Suppressor macrophage (primary cell): ENCODE measurements around the gene GIPC1.

Experiments
- DNase-seq, 4 experiments: peaks; one replicate each; pipeline ENCODE4 v3.0.0-alpha.2; 2020 to 2022

GIPC1 gene

DNA sequence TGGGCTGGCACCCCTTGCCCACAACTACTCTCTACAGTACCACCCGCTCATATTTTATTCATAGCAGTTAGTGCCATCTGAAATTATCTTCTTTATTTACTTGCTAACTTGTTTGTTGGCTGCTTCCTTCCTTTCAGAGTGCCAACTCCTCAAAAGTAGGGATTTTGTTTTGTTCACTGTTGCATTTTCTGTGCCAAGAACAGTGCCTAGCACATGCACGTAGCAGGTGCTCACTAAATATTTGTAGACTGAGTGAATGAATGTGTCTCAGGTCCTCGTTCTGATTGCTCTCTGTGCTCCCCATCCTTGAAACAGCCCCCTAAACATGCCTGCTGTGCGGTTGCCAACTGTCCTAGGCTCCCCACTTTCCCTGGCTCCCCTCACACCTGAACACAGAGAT, 1.5 kb downstream of the GIPC1 start:
- no peak for DNase-seq

DNA sequence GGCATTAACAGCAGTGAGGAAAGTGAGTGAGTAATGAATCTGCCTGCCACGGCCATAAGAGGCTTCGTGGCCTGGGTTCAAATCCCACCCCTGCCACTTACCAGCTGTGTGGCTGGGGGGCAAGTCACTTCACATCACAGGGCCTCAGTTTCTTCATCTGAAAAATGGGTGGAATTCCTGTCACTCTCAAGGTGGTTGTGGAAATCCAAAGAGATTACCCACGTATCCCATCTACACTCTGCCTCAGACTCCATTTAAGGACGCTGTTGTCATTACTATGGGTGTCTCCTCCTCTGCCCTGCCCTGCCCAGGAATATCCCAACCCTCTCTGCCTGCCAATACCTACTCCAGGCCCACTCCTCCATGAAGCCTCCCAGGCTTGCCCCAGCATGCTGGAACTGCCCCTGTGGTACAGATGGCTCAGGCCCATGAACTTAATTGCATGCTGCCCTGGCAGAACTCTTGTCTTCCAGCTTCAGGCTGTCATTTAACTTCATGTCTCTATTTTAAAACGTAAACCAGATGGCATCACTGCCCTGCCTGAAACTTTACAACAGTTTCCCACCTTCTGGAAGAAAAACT, 3.1 kb downstream of the GIPC1 start:
- DNase-seq: no peak

DNA sequence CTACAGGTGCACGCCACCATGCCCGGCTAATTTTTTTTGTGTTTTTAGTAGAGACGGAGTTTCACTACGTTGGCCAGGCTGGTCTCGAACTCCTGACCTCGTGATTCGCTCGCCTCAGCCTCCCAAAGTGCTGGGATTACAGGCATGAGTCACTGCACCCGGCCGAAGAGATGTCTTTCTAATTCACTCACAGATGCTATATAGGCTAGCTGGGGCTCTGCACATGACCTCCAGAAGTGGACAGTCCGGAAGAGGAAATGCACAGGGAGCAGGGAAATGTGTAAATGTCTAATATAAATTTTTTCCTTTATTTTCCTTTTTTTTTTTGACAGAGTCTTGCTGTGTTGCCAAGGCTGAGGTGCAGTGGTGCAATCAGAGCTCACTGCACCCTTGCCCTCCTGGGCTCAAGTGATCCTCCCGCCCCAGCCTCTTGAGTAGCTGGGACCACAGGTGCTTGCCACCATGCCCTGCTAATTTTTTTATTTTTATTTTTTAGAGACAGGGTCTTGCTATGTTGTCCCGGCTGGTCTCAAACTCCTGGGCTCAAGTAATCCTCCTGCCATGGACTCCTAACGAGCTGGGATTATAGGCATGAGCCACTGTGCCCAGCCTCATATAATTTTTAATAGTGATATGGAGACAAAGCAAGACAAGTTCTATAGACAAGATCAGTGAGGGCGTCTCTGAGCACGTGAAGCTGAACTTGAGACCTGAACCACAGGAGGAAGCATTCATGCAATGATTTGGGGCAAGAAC, 8.4 kb downstream of the GIPC1 start:
- no peak for DNase-seq

DNA sequence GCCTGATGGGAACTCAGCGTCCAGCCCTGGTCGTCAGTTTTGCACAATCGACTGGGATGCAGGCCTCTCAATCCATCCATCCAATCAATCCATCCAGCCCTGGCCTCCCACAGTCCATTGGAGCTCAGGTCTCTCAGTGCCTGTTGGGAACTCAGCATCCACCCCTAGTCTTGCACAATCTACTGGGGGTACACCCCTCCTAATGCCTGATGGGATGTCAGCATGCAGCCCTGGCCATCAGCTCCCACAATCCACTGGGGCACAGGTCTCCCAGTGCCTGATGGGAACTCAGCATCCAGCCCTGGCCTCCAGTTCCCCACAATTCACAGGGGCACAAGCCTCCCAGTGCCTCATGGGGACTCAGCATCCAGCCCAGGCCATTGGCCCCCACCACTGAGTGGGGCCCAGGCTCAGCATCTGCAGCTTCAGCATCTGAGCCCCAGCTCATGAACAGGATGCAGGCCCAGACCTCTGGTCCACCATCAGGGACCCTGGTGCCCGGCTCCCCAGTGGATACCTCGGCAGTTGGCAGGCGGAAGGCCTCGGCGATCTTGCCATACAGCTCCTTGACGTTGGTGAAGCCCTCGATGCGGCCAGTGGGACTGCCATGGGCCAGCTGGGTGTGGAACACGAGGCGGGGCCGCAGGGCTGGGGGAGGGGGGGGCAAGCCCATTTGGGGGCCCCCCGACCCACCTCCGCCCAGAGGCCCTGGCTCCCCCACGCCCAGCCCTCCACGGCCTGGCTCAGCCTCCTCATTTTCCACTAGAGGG, 13.6 kb downstream of the GIPC1 start:
- DNase-seq: no peak

DNA sequence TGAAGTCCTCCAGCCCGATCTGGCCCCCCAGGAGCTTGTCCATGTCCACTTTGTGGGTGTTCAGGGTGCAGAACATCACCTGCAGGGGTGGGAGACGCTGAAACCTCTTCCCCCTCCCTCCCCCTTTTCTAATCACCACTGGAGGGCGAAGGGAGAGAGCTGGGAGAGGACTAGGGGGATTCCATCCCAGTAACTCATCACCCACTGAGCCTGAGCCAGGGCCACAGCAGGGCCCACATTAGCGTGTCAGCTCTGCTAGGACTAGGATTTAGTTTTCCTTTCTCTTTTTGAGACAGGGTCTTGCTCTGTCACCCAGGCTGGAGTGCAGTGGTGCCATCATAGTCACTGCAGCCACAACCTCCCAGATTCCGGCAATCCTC, 15.2 kb downstream of the GIPC1 start:
- no peak for DNase-seq

DNA sequence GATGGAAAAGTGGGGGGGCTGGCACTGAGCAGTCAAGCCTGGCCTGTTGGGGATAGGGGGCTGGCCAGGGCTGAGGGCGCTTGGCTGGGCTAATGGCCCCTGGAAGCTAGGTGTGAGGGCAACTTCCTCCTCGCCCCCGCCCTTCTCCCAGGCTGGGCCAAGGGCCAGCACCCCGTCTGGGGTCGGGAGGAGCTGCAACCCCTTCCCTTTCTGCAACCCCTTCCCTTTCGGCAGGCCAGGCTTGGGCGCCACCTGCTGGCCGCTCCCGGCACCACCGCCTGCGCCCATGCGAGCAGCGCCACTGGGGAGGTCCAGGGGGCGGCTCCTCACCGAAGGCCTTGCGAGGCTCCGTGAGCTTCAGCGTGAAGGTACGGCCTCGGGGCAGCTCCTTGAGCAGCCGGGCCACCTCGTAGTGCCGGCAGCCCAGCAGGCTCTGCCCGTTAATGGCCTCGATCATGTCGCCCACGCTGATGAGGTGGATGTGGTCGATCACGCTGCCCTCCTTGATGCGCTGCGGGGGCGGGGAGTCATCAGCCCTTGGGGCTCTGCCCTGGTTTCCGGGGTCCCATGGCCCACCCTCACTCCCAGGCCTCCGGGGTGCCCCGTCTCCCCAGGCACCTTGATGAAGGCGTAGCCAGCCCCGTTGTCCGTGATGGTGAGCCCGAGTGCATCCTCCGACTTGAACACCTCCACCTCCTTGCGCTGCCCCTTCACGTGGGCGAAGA, 15.8 kb downstream of the GIPC1 start:
- peak; percentile 57 to 80 (median 69) for DNase-seq

DNA sequence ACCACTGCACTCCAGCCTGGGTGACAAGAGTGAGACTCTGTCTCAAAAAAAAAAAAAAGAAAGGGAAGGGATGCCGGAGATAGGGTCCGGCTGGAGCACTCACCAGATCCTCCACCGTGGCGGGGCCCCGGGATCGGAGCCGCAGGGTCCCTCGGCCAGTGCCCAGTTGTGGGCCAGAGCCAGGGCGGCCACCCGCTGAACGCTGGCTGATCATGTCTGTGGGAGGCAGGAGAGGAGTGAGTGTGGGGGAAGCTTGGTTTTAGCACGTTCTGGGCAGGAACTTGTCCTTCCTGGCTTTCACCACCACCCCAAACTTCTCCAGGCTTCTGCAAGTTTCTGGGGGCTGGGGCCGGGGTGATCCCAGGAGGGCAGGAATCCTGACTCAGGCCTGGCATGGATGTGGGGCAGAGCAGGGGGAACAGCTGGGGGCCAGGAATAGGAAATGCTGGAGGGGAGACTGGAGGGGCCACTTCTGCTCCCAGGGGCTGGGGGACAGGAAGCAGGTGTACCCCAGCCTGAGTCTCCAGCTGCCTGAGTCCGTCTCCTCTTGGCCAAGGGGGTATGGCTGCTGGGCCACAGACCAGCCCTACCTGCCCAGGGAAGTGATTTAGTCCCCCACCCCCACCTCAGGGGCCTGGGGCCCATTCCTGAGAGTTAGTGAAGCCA, 16.5 kb downstream of the GIPC1 start:
- no peak for DNase-seq

DNA sequence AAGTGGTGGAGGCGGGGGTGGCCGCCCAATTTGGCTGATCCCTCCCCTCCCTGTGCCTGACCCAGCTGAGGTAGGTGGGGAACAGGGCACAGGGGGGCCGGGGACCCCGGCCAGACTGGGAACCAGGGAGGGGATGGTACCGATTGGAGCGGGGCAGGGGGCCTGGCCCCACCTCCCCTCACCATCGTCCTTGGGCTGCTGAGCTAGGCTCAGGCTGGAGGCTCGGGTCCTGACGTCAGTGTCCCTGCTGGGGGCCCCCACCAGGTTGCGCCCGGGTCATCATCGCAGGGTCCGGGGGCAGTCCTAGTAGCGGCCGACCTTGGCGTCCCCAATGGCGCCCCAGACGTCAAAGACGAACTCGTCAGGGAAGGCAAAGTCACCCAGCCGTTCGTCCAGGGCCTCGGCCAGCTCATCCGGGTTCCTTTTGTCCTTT, 17.8 kb downstream of the GIPC1 start:
- no peak for DNase-seq

DNA sequence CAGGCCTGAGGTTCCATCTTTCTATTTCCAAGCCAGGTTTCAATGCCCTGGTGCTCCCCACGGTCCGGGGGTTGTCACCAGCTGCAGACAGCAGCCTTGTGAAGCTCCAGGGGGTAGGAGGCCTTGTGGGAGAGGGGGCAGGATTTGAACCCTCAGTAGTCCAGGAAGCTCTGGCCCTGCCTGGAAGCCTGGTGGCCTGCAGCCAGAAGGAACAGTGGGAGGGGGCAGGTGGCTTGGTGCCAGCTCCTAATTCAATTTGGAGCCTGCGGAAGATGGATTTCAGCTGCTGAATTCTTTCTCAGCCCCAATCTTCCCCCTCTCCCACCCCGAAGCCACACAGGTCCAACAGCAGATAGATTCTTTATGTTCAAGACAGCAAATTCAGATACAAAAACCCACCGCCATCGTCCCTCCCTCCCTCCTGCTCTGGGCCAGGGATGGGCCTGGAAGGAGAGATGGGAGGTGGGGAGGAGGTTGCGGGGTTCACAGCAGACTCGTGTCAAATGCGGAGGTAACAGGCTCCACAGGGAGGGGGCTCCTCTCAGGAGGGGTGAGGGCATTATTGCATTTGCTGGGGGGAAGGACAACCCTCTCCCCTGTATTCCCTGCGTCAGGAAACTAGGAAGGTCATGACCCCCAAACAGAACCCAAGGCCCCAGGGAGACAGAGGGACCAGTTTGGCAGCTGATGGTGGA, 18.4 kb downstream of the GIPC1 start:
- DNase-seq: no peak

DNA sequence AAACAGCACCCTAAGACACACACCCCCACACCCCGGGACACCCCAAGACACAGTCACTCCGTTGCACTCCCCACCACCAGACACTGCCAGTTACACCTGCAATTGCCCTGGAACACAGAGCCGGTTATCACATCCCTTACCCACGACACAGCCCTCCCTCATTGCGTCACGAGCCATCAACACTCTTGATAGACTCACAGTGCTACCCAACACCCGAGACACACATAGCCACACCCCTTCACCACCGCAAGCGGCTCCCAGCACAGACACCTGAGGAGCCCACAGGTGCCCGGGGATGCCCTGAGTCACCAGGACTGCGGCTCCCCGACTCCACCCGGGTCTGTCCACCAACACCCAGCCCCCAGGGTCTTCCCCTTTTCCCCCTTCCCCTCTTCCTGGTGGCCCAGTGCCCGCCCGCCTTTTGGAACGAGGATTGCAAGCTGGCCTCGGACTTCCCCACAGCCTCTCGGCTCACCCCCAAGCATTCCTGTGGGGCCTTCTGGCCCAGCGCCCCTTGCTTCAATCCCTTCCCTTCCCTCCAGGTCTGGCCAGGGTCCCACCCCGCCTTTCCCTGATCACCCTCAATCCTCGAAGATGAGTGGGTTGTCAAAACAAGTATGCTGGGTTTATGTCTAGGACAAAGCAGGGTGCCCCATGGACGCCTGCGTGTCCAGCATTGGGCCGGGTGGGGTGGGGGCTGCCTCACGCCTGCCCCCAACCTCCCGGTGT, 19.1 kb downstream of the GIPC1 start:
- peak in 3 of 4 experiments; percentile 35 to 38 (median 36) for DNase-seq

DNA sequence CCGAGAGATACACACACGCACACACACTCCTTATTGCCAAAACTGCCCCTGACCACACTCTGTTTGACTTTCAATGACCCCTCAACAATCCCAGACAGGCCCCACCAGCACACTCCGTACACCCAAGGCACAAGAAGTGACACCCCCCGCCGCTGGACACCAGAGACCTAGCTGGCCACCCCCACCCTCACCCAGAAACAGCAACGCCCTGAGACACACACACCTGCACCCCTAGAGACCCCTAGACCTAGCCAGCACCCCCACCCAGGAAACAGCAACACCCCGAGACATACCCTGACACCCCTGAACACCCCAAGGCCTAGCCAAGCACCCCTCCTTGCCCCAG, 19.6 kb downstream of the GIPC1 start:
- DNase-seq: no peak

DNA sequence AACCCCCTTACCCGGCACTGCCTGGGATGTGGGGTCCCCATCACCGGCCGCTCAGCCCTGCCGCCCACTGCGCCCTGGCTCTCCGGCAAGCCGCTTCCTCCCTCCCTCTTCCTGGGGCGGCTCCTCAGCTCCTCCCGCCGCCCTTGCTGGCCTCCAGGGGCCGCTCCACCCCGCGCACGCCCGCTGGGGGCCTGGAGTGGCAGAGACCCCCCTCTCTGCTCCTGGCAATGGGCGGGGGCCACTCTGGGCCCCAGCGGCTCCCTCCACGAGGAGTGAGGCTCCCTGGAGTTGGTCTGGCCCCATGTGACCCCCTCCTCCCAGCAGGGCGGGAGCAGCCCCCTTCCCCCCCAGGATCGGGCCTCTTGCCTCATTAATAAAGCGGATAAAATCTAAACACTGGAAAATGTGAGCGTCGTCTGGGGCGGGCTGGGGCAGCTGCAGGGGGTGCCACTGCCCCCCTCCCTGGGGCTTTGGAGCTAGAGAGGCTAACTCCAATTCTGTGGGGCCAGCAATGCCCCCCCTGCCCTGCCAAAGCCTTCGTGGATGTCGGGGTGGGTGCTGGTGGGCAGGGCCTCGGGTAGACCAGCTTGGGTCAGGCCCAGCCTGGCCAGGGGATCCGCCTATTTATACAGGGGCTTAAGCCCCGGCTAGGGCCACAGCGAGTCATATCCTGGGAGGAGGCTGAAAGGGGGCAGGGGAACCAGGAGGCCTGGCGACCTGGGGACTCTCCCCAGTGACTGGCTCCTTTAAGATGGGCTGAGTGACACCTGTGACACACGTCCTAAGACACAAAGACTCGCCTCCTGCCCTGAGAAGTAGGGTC, 20.5 kb downstream of the GIPC1 start, which contains the start of gene PTGER1:
Gene PTGER1, minus strand, starts transcription at position 104 of the 823 bp plus-strand sequence. CDS start 1,034 bp downstream, outside the sequence.
- DNase-seq: peak in 3 of 4 experiments; percentile 39 to 74 (median 65)

DNA sequence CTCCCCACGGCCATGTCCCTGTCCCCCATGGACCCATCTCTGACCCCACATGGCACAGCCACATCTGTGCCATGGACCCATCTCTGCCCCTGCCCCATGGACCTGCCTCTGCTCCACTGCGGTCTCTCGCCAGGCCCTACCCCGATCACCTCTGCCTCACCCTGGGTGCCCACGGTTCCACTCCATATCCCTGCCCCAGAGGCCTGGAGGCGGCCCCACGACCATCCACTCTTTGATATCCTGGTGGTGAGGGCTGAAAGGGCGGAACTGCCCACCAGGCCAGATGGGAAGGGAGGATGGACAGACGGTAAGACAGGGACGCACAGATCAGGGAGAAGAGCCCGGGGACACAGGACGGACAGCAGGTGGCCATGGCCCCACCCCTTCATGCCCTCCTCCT, 21.1 kb downstream of the GIPC1 start:
- DNase-seq: no peak

DNA sequence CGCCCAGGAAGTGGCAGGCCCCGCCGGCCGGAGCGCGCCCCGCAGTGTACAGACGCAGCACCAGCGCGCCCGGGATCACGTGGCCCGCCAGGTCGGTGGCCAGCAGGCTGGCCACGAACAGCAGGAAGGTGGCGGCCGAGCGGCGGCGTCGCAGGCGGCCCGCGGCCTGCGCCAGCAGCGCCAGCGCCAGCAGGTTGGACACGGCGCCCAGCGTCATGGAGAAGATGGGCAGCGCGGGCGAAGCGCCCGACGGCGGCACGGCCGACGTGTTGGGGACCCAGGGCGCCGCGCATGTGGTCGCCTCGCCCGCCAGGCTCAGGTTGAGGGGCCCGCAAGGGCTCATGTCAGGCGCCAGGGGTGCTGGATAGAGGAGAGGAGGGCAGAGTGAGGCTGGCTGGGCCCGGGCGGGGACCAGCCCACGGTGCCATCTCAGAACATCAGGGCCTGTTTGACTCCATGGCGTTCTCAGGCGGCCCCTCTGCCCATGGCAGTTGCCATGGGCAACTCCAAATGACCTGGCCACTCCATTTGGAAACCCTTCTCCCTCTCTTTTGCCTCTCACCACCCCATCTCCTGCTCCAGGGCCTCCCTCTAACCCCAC, 21.8 kb downstream of the GIPC1 start:
- no peak for DNase-seq

DNA sequence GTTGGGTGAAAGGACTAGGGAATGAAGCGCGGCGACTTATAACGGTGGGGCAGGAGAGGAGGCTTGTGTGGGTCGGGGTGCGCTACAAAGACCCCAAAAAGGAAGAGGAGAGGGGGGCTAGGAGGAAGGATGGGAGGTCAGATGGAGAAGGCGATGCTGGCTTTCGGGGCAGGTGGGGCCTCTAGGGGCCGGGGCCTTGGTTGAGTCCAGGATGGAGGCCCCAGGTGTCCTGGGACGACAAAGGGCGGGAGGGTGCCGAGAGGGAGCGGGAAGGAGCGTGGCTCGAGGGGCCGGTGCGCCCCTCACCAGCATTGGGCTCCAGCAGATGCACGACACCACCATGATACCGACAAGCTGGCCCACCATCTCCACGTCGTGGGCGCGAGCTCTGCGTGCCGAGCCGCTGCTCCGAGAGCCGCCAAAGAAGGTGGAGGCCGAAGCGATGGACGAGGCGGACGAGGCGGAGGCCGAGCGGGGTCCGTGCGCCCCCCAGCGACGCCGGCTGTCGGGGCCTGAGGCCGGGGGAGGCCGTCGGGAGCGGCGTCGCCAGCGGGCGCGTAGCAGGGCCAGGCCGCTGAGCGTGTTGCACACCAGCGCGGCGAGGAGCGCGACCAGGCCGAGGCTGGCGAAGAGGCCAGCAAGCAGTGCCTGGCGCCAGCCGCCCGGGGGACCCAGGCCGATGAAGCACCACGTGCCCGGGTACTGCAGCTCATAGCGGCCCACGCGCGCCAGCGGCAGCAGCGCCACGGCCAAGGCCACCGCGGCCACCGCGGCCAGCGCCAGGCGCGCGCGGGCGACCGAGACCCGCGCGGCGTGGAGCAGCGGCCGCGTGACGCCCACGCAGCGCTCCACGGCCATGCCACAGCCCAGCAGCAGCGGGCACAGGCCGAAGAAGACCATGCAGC, 22.6 kb downstream of the GIPC1 start:
- peak in 3 of 4 experiments; percentile 31 to 56 (median 44) for DNase-seq

DNA sequence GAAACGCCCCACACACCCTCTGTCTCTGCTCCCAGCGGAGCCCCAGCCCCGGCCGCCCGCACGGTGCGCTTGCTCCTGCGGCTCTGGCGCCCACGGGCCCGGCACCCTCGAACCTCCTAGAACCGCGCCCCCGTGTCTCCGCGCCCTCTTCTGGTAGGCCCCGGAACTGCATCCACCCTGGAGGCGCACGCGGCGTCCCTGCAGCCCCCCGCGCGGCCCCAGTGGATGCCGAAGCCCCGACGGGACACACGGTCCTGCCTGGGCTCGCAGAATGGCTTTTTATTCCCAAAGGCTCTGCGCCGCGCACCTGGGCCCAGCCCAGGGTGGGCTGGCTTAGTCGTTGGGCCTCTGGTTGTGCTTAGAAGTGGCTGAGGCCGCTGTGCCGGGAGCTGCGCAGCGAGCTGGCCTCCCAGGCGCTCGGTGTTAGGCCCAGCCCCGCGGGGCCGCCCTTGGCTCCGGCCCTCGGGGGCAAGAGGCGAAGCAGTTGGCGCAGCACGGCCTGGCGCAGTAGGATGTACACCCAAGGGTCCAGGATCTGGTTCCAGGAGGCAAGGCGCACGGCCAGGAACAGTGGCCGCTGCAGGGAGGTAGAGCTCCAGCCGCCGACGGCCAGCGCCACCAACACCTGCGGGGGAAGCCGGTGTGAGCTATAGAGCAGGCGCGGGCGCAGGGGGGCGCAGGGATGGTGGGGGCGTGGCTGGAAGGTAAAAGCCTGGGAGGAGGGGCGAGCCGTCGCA, 23.6 kb downstream of the GIPC1 start:
- peak; percentile 69 to 90 (median 82) for DNase-seq

DNA sequence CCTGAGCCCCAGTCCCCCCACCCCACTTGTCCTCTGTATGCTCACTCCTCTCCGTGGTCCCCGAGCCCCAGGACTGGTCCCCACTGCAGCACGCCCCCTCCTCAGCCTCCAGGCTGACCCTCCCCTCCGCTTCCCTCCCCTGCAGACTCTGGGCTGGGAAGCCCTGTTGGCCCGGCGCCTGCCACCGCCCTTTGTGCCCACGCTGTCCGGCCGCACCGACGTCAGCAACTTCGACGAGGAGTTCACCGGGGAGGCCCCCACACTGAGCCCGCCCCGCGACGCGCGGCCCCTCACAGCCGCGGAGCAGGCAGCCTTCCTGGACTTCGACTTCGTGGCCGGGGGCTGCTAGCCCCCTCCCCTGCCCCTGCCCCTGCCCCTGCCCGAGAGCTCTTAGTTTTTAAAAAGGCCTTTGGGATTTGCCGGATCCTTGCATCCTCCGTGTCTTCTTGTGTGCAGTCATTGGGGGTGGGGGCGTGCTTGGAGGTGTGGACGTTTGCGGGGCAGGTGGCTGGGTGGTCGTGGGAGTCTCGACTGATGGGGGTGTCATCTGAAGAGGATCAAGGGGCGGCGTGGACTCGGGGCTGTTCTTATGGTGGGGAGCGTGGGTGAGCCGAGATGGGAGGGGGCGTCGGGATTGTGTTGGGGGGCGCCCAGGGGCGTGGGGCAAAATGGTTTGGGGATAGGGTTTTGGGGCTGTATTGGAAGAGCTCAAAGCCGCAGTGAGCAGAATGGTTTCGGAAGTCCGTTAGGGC, 24.3 kb downstream of the GIPC1 start:
- DNase-seq: no peak
